ENCODE measurements around the gene CDK10.
"Not testable (repeated sequence)": the region's sequence is repeated elsewhere in the genome, so short reads cannot be mapped to it uniquely, and the experiment has no call there.

CDK10 gene

DNA sequence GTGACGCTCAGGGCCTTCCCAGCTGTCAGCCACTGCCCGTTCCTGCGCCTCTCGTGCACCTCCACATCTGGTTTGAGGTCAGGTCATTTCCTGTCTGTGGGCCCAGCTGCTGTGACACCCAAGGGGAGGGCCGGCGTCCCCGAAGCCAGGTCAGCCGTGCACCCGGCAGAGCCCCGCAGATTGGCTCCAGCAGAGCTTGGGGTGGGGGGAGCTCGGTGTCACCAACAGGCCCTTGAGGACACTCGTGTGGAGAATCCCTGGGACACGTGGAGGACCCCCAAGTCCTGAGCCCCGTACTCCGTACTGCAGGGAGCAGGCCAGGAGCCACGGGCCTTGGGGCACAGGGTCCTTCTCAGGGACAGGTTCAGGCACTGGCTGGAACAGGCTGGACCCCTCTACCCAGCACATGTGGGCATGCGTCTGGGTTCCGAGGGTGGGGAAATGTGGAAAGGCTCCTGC is 10.2 kb downstream of the CDK10 start:
- peak; percentile 25 for DNase-seq

DNA sequence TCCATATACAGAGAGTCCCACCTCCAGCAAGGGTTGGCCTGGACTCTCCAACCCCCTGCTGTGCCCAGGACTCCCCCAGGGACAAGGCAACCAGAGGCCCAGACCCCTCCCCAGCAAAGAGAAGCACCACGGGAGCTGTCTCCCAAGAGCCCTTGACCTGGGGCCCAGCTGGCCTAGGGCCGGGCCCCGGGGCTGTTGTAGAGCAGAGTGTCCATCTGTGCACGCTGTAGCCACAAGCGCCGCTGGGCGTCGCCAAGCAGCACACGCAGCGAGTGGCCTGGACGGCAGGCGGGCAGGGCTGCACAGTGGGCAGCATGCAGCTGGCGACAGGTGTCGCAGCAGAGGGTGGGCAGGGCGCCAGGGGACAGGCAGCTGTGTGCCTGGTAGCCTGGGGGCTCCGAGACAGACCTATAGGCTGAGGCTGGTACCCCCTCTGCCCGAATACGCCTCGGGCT is 10.7 kb downstream of the CDK10 start:
- DNase-seq: peak; percentile 70

DNA sequence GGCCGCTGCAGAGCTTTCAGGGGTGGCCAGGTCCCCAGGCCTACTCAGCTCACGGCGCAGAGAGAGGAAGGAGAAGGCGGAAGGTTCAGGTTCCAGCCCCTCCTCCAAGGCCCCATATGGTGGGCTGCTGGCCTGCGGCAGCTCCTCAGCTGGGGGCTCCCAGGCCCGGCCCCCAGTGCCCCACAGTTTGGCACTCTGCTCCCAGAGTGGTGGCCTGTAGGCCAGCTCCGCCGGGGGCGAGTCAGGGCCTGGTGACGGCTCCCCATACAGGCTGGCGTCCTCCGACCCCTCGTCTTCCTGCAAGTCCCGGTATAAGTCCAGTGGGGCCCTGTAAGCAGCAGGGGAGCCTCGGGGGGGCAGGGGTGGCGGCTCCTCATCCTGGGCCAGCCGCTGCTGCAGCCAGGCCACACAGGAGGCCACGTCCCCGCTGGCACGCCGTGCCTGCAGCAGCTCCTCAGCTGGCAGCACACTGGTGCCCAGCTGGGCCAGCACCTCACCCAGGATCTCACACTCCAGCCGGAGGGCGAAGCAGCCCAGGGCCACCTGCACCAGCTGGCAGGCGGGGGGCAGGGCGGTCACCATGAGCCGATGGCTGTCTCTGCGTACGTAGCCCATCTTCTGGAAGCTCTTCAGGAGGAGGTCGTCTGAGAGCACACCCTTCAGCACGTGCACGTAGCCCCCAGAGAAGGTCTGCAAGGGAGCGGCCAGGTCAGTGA is 11.3 kb downstream of the CDK10 start:
- peak; percentile 46 for DNase-seq

DNA sequence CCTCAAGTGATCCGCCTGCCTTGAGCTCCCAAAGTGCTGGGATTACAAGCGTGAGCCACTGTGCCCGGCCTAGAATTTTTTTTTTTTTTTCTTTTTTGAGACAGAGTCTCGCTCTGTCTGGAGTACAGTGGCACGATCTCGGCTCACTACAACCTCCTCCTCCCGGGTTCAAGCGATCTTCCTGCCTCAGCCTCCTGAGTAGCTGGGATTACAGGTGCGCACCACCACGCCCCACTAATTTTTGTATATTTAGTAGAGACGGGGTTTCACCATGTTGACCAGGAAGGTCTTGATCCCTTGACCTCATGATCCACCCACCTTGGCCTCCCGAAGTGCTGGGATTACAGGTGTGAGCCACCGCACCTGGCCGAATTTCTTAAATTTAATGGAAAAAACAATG is 12.2 kb downstream of the CDK10 start:
- peak; percentile 3 for DNase-seq

DNA sequence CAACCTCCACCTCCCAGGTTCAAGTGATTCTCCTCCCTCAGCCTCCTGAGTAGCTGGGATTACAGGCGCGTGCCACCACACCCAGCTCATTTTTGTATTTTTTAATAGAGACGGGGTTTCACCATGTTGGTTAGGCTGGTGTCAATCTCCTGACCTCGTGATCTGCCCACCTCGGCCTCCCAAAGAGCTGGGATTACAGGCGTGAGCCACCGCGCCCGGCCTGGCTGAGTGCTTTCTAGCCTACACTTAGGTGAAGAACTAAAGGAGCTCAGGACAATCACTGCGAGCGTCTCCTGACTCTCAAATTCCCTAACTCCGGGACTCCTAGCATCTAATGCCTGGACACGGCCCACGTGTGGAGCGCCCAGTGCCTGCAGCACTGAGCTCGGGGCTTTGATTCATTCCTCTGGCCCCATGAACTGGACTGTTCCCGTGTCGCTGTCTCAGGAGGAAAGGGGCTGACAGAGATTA is 13.2 kb downstream of the CDK10 start:
- not testable (repeated sequence) for DNase-seq

DNA sequence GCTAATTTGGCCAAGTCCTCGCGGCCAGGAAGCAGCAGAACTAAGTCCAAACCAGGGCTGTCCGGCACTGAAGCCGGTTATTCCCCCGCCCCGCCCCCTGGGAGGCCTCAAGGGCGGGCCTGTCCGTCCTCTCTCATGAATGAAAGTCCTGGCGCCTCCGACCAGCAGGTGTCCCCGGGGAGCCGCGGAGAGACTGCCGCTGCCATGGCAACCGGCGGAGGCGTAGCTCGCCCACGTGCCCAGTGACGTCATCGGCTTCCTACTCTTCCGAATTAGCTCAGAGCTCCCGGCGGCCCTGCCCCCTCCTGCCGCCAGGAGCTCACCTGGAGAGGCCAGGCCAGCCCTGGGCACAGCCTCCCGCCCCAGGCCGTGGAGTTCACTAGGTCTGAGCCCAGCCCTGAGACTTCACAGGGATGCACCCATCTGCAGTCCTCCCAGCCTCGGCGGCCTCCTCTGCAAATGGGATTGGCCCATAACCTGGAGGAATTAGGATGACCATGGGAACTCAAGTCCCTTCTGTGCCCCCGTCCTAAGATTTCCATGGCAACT is 13.7 kb downstream of the CDK10 start:
- DNase-seq: peak; percentile 93

DNA sequence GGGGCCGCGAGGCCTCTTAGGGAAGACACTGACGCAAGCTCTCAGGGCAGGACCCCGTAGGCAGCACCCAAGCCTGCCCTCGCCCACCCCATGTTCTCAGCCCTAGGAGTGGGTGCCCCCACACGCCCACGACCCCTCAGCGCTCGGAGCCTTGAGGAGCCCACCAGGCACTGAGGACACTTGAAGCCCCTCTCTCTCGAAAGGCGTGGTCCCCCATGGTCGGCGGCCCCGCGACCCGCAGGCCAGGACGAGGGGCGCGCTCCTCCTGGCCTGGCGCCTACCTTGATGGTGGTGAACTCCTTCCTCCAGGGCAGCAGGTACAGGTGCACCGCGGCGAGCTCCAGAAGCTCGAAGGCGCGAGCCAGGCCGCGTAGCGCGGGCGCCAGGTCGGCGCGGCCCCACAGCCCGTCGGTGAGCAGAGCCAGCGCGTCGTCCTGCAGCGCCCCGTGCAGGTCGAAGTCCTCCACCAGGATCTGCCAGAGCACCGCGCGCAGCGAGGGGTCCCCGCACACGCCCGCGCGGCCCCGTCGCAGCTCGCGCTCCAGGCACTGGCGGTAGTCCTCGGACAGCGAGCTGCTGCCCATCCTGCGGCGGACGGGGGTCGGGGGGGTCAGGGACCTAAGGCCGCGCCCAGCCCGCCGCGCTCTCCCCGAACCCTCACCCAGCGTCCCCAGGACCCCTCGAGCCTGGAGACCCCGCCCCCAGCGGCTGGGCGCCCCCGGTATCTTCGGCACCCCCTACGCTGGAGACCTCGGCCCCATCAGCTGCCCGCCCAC is 14.3 kb downstream of the CDK10 start:
- DNase-seq: no peak

DNA sequence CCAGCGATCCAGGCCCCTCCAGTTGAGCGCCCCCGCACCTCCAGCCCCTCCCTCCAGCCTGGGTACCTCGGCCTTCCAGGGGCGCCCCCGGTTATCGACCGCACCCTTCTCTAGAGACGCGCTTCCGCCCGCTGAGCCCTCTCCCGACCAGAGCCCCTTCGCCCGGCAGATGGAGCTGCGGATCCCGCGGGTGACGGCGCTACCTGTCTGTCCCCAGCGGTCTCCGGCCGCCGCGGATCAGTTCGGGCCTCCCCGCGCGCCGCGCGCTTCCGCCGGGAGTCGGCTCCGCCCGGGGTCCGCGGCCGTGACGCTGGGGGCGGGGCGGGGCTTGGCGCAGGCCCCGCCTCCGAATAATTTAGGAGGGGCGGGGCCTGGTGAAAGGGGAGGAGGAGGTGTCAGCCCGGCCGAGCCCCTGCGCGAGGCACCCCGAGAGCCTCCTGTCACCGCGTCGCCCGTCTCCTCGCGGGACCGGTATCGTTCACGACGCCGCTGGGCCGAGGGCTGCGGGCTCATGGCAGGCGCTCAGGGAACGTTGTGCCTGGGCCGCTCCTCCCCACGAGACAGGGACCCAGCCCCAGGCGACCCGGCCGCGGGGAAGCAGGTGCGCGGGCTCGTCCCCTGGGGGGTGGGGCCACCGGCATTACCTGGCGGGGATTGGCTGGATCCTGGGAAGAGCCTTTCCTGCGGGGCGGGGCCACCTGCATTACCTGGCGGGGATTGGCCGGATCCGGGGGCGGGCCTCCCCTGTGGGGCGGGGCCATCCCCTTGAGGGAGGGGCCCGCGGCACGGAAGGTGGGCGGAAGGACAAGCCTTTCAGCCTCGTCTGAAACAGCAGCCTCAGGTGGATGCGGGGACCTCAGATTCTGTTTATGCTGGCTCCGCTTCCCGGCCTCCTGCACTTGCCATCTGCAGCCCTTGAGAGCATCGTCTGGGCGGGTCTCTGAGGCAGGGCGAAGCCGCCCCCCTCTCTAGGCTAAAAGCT is 15.2 kb downstream of the CDK10 start, which contains the start of gene SPATA2L:
Gene SPATA2L, minus strand, starts transcription at position 281 of the 982 bp plus-strand sequence. CDS start 473 bp downstream, outside the sequence.
- DNase-seq: peak; percentile 84

DNA sequence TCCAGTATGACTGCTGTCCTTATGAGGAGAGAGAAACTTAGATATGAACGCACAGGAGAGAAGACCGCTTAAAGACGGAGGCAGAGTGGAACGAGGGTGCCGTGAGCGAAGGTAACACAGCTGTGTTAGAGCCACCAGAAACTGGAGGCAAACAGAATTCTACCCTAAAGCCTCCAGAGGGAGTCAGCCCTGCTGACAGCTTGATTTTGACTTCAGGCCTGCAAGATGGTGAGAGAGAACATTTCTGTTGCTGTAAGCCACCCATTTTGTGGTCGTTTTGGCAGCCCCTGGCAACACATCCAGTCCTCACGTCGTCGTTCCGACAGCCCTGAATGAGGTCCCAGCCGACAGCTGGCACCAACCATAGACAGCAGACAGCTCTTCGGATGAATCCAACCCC is 17.8 kb downstream of the CDK10 start:
- peak; percentile 1 for DNase-seq

DNA sequence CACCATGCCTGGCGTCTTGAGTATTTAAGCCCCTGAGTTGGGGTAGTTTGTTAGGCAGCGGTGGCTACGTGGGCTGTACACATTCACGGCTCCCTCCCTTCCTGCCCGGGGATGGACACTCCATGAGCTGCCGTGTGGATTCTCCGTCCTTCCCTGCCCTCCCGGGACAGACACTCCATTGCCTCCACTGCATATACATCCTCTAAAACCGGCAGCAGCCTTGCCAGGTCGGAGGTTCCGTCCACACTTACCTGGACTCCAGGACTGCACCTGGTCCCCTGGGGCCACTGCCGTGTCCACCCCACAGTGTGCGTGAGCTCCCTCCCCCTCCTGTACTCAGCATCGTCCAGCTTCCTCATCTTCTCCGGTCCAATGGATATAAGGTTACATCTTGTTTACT is 18.5 kb downstream of the CDK10 start:
- no peak for DNase-seq

DNA sequence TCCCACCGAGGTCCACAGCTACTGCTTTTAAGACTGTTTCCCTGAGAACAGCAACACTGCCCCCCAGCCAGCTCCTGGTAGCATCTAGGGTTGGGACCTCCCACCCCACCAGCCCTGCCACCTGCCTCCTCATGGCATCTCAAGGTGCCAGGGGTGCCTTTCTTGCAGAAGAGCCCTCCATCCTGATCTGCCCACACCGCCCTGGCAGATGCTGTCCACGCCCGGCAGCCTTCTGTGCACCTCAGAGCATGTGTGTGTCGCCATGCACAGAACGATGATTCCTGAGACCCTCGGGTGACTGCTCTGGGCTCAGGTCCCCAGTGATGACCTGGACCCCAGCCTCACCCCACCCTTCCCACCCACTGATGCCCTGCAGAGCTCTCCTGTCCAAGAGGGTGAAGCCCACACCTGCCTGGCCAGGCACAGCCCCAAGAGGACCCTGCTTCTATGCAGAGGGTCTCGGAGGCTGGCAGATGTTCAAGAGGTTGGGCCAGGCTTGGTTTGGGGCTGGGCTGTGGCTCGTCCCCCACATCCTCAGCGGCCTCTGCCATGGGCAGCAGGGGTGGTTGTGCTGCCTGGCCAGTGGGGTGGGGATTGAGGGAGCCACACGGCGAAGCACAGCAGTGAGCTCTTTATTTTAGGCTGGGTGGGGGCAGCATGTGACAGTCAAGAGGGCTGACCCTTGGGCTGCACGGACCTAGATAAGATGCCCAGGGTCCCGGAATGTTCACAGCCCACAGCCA is 20.2 kb downstream of the CDK10 start:
- no peak for DNase-seq

DNA sequence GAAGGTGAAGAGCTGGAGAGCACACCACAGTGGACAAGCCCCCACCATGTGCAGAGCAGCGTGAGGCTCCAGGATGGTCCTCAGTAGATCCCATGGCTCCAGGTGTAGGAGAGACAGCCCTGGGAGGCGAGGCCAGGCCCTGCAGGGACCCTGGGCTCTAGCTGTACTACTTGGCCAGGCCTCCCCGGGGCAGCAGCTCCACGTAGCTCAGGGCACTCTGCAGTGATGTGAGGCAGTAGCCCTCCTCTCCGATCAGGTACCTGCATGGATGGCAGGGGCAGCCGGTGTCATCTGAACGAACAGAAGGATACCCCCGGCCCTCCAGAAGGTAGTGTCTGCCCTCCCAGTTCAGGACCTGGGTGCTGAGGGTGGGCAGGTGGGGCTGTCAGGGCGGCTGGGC is 21.2 kb downstream of the CDK10 start:
- no peak for DNase-seq

DNA sequence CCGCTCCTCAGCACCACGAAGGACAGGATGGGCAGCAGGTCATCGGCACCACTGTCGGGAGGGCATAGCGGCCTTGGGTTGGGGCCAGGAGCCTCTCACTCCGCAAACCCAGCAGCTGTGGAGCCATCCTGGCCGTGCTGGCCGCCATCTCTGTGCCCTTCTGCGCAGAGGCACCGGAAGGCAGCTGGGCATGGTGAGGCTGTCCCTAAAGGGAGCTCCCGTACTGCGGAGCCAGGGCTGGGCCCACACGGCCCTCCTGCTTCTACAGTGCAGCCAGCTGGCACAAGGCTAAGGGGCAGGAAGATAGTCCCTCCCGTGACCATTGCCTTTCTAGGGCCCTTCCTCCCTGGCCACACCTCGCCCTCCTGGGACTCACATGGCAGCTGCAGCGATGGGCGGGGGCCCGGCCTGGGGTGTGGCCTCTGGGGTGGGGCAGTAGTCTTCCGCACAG is 22.0 kb downstream of the CDK10 start:
- DNase-seq: no peak

DNA sequence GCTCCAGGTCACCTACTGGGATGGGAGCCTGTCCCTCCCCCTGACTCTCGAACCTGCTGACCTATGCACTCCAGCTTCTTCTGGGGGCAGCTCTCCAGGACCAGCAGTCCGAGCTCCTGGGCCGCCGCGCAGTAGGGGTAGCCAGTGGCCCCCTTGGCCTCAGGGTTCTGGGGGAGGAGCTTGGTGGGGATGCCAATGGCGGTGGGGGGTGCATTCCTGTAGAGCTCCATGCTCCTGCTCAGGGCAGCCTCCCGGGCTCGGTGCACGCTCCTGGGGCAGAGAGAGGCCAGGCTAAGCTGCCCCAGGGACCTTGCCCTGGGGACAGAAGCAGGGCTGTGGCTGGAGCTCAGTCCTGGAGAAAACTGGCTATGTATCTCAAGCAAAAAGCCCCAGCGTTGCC is 22.7 kb downstream of the CDK10 start:
- no peak for DNase-seq

DNA sequence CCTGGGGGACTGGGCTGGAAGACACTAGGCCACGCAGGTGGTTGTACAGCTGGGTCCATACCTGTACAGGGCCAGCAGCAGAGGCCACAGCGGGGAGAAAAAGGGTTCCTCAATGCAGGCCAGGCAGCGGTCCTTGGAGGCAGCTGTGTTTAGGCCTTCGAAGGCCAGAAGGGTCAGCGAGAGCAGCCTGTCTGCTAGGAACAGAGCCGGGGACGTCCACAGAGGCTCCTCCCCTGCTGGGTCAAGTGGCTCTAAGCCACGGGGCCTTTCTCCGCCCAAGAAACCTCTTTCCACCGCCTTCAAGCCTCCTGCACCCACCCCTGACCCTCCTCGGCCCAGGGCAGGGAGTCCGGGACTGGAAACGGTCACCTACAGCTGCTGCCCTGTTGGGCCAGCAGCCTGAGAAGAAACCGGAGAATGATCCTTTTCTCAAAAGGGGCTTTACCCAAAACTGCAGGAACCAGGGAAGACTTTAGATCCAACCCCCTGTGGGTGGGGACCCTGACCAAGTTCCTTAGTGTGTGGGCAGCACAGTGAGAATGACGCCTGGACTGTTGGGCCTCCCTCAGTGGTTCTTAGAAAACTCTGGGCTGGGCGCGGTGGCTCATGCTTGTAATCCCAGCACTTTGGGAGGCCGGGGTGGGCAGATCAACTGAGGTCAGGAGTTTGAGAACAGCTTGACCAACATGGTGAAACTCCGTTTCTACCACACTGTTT is 23.4 kb downstream of the CDK10 start:
- no peak for DNase-seq

DNA sequence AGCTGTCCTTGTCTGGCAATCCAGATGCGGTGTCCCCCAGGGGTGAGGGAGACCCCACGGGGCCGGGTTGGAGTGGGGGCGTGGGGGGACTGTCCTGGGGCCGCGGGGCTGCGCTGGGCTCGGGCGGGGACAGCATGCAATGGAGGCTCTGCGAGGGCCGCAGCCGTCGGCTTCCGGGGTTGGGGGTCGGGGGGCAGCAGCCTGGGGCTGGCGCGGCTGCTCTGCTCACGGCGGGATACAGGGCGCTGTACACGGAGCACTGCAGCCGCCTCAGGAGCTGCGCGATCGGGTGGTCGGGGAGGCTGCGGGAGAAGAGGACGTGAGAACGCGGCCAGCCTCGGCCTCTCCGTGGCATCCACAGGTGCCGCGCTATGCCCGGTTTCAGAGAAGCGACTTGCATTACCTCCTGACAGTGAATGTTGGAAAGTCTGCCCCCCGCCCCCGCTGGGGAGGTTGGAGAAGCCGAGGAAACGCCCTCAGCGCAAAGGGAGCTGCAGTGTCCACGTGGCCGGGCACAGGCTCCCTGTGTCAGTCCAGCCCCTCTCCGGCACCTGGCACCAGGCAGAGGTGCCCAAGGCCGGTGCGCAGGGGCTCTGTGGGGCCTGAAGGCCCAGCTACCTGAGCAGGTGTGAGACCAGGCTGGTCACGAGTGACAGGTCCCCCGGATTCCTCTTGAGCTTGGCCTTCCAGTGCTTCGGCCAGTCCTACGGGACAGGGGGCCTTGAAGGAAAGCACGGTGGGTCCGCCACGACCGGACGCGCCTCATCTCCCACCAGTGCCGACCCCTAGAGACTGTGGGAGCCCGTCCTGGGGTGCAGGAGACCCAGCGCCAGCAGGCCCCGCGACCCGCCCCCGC is 24.4 kb downstream of the CDK10 start:
- DNase-seq: no peak

DNA sequence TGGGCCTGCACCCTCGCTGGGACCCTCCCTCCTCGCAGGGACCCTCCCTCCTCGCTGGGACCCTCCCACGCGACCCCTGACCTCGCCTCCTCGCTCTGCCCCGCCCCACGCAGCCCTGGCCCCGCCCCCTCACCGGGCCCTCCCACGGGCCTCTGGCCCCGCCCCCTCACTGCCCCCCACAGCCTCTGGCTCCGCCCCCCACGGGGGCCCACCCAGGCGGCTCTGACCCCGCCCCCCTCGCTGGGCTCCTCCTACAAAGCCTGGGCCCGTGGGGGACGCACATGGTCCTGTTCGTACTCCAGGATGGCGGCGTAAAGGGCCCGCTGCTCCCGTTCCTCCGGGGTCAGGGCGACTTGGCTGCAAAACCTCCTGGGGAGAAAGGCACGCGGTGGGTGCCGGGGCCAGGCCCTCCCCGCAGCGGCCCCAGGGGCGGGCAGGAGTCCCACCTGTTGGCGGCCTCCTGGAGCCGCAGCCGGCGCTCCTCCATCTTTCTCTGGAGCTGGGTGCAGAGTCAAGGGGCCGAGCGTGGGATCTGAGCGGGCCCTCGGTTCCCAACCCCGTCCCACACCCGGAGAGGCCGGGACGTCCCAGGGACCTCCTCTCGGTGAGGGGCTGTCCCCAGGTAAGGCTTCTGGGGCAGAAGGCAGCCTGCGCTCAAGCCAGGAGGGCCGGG is 25.2 kb downstream of the CDK10 start:
- peak; percentile 61 for DNase-seq

DNA sequence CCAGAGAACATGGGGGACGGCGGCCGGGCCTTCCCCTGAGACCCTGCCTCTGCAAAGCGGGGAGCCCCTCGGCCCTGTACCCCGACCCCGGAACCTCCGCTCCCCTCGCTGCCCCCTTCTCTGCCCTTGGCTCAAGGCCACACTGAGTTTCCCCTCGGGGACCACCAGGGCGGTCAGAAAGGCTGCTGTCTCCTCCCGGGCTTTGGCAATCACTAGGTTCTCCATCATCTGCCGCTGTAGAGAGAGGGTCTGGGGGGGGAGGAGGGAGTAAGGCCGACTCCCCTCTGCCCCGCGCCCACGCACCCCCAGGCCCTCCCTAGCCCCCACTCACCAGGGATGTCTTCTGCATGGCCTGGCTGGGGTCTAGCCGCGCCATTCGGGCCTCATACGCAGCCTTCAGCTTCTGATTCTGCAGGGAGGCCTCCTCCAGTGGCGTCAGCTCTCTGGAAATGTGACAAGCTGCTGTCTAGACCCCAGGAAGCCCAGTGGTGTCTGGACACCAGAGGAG is 25.8 kb downstream of the CDK10 start:
- no peak for DNase-seq

DNA sequence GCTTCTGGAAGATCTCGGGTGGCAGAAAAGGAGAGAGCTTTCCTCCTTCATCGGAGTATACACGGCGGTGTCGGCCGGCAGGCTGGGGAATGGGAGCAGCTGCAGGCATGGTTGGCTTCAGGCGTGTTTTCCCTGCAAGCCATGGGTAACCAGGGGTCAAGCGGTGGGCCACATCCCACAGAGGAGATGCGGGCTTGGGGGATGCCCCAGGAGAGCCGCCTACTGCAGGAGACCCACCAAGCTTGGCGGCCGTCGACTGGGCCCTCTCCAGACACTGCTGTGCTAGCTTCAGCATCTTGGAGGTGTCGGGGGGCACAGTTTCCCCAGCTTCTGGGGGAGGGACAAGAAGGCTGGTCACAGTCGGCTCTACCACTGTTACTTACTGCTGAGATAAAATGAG is 30.0 kb downstream of the CDK10 start:
- DNase-seq: no peak
